ENCODE results near the gene KDELR1.

KDELR1 gene

GRCh38 chr19:48428670-48429069 is 37.3 kb upstream of the KDELR1 start:
- no peak overlapping the region for H3K4me3 ChIP-seq (ENCODE audit: low read depth, low read length, poor library complexity, severe bottlenecking)
- H3K36me3 ChIP-seq (ENCODE audit: insufficient read depth, low read length): no peaks in the 10 kb centered on the region; the same call in 1 of the 2 replicates
- no peaks in the 10 kb centered on the region for H3F3A ChIP-seq (ENCODE audit: insufficient read depth, low read length)
- H3K27me3 ChIP-seq (ENCODE audit: insufficient read depth, low read length): no peaks in the 10 kb centered on the region
- no peaks in the 10 kb centered on the region for H4K20me1 ChIP-seq (ENCODE audit: insufficient read depth, low read length)
- H3K9me2 ChIP-seq (ENCODE audit: low read depth, low read length): no peaks in the 10 kb centered on the region
- TF ChIP-seq EZH2 (IDR thresholded peaks at IDR 0.05; ENCODE audit: borderline replicate concordance, low read length) (no peak), CTCF (IDR thresholded peaks at IDR 0.05; ENCODE audit: low read length) (no peak)
- H3K9ac ChIP-seq (ENCODE audit: low read length): no peak overlapping the region
- H2AFZ ChIP-seq (ENCODE audit: low read length): no peak overlapping the region
- no peak overlapping the region for H3K27ac ChIP-seq (ENCODE audit: low read depth, low read length, poor library complexity, severe bottlenecking)
- no peaks in the 10 kb centered on the region for H3K79me2 ChIP-seq (ENCODE audit: insufficient read depth, low read length)
- H3K4me1 ChIP-seq (ENCODE audit: insufficient read depth, low read length, severe bottlenecking): peaks cover 11% of the 10 kb centered on the region
- no peaks in the 10 kb centered on the region for H3K9me3 ChIP-seq (ENCODE audit: low read length)
- H3K4me2 ChIP-seq (ENCODE audit: low read length): no peak overlapping the region

- Histone ChIP-seq H3K27me3 (ENCODE audit: insufficient read depth, low read length) (no peaks in the 10 kb centered on the region), H3F3A (ENCODE audit: insufficient read depth, low read length) (no peaks in the 10 kb centered on the region), H3K27ac (ENCODE audit: low read depth, low read length, poor library complexity, severe bottlenecking) (peak overlapping the region; percentile 2), H3K9ac (ENCODE audit: low read length) (no peak overlapping the region), H3K36me3 (ENCODE audit: insufficient read depth, low read length) (no peaks in the 10 kb centered on the region), H3K4me1 (ENCODE audit: insufficient read depth, low read length, severe bottlenecking) (peaks cover 7% of the 10 kb centered on the region), H4K20me1 (ENCODE audit: insufficient read depth, low read length) (no peaks in the 10 kb centered on the region), H2AFZ (ENCODE audit: low read length) (no peak overlapping the region), H3K79me2 (ENCODE audit: insufficient read depth, low read length) (no peaks in the 10 kb centered on the region), H3K4me3 (ENCODE audit: low read depth, low read length, poor library complexity, severe bottlenecking) (no peak overlapping the region), H3K9me2 (ENCODE audit: low read depth, low read length) (no peaks in the 10 kb centered on the region), H3K9me3 (ENCODE audit: low read length) (no peaks in the 10 kb centered on the region), H3K4me2 (ENCODE audit: low read length) (peak overlapping the region; percentile 4; the same call in 1 of the 2 replicates)
- TF ChIP-seq CTCF (IDR thresholded peaks at IDR 0.05; ENCODE audit: low read length) (no peak), EZH2 (IDR thresholded peaks at IDR 0.05; ENCODE audit: borderline replicate concordance, low read length) (no peak)
Measured at GRCh38 chr19:48424694-48425219, 33.4 kb upstream of the KDELR1 start.

- Histone ChIP-seq H2AFZ (ENCODE audit: low read length) (no peak overlapping the region), H3K79me2 (ENCODE audit: insufficient read depth, low read length) (no peaks in the 10 kb centered on the region), H3K4me1 (ENCODE audit: insufficient read depth, low read length, severe bottlenecking) (peaks cover 12% of the 10 kb centered on the region), H3K9me3 (ENCODE audit: low read length) (no peaks in the 10 kb centered on the region), H3K4me3 (ENCODE audit: low read depth, low read length, poor library complexity, severe bottlenecking) (no peak overlapping the region), H3K27ac (ENCODE audit: low read depth, low read length, poor library complexity, severe bottlenecking) (no peak overlapping the region), H3K9me2 (ENCODE audit: low read depth, low read length) (no peaks in the 10 kb centered on the region), H3K27me3 (ENCODE audit: insufficient read depth, low read length) (no peaks in the 10 kb centered on the region), H4K20me1 (ENCODE audit: insufficient read depth, low read length) (no peaks in the 10 kb centered on the region), H3K9ac (ENCODE audit: low read length) (no peak overlapping the region), H3K36me3 (ENCODE audit: insufficient read depth, low read length) (no peaks in the 10 kb centered on the region), H3F3A (ENCODE audit: insufficient read depth, low read length) (no peaks in the 10 kb centered on the region), H3K4me2 (ENCODE audit: low read length) (no peak overlapping the region)
- TF ChIP-seq CTCF (IDR thresholded peaks at IDR 0.05; ENCODE audit: low read length) (no peak), EZH2 (IDR thresholded peaks at IDR 0.05; ENCODE audit: borderline replicate concordance, low read length) (no peak)
Measured at GRCh38 chr19:48421548-48421947, 30.2 kb upstream of the KDELR1 start.
